ENCODE data around the gene PIP4K2B. TPM values are rescaled to one million over a fixed set of nuclear protein-coding genes. Genes with fewer than 3 reads are reported as not detected.

The PIP4K2B gene
- total and polyA plus RNA-seq, 9 of the 15 experiments (the other 6 are each of a cell fraction or from before 2014, with no cell fraction given) = 3.7 to 29.9 (median 23.0) TPM

DNA sequence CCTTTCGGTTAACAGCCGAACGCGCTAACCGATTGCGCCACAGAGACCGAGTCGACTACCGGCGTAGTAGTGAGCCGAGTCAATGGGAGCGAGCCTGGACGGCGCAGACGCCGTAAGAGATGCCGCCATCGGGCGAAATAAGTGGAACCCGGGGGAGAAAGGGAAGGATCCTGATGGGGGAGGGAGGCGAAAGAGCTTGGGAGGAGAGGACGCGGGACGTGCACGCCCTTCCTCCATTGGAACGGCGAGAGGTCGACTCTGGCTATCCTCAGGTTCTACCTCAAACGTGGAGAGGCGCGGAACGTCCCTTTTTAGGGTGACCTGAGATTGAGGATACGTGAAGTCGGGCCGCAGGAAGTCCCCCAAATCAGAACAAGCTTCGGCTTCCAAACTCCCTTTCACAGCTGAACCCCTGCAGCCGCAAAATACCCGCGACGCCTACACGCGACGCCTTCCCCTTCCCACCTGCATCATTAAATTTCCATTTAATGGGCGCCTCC is 47.5 kb downstream of the PIP4K2B start (continued):
- TF ChIP-seq, protein P1, sequence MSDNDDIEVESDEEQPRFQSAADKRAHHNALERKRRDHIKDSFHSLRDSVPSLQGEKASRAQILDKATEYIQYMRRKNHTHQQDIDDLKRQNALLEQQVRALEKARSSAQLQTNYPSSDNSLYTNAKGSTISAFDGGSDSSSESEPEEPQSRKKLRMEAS (CRISPR knock-in tag; IDR thresholded peaks at IDR 0.05) = no peak
- TF ChIP-seq SNIP1 (IDR thresholded peaks at IDR 0.05; ENCODE audit: low read depth) (no peak), FOXJ2 (tag; IDR thresholded peaks at IDR 0.05) (no peak), XRCC5 (IDR thresholded peaks at IDR 0.05; ENCODE audit: low read depth, low read length) (peak; percentile 67; the same call in 1 of the 2 replicates), CREM (IDR thresholded peaks at IDR 0.05; ENCODE audit: low read depth) (peak; percentile 77), NBN (IDR thresholded peaks at IDR 0.05; ENCODE audit: low read depth) (0 out of 2 replicates have a peak, but pooled peaks have one; percentile 23), TBL1XR1 (IDR thresholded peaks at IDR 0.05; ENCODE audit: low read length in 2 of 2) (0 out of 4 replicates have a peak, but pooled peaks of 1 of the 2 experiments have one; percentile 30), CXXC5 (CRISPR knock-in tag; IDR thresholded peaks at IDR 0.05) (peak; percentile 88), ZNF232 (CRISPR knock-in tag; IDR thresholded peaks at IDR 0.05) (no peak), BRD4 (IDR thresholded peaks at IDR 0.05) (peak; percentile 41; the same call in 1 of the 2 replicates), MXI1 (IDR thresholded peaks at IDR 0.05; ENCODE audit: low read depth, low read length) (0 out of 2 replicates have a peak, but pooled peaks have one; percentile 5), RCOR1 (IDR thresholded peaks at IDR 0.05; ENCODE audit: borderline replicate concordance in 1 of 2, low read depth in 2 of 2, low read length in 2 of 2) (peak in 1 of 2 experiments; percentile 34; a peak in 1 of 4 replicates)
- TF ChIP-seq, protein P2, sequence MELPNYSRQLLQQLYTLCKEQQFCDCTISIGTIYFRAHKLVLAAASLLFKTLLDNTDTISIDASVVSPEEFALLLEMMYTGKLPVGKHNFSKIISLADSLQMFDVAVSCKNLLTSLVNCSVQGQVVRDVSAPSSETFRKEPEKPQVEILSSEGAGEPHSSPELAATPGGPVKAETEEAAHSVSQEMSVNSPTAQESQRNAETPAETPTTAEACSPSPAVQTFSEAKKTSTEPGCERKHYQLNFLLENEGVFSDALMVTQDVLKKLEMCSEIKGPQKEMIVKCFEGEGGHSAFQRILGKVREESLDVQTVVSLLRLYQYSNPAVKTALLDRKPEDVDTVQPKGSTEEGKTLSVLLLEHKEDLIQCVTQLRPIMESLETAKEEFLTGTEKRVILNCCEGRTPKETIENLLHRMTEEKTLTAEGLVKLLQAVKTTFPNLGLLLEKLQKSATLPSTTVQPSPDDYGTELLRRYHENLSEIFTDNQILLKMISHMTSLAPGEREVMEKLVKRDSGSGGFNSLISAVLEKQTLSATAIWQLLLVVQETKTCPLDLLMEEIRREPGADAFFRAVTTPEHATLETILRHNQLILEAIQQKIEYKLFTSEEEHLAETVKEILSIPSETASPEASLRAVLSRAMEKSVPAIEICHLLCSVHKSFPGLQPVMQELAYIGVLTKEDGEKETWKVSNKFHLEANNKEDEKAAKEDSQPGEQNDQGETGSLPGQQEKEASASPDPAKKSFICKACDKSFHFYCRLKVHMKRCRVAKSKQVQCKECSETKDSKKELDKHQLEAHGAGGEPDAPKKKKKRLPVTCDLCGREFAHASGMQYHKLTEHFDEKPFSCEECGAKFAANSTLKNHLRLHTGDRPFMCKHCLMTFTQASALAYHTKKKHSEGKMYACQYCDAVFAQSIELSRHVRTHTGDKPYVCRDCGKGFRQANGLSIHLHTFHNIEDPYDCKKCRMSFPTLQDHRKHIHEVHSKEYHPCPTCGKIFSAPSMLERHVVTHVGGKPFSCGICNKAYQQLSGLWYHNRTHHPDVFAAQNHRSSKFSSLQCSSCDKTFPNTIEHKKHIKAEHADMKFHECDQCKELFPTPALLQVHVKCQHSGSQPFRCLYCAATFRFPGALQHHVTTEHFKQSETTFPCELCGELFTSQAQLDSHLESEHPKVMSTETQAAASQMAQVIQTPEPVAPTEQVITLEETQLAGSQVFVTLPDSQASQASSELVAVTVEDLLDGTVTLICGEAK (IDR thresholded peaks at IDR 0.05) = peak; percentile 88
- TF ChIP-seq, protein P2 (CRISPR knock-in tag; IDR thresholded peaks at IDR 0.05) = no peak
- TF ChIP-seq, protein P3, sequence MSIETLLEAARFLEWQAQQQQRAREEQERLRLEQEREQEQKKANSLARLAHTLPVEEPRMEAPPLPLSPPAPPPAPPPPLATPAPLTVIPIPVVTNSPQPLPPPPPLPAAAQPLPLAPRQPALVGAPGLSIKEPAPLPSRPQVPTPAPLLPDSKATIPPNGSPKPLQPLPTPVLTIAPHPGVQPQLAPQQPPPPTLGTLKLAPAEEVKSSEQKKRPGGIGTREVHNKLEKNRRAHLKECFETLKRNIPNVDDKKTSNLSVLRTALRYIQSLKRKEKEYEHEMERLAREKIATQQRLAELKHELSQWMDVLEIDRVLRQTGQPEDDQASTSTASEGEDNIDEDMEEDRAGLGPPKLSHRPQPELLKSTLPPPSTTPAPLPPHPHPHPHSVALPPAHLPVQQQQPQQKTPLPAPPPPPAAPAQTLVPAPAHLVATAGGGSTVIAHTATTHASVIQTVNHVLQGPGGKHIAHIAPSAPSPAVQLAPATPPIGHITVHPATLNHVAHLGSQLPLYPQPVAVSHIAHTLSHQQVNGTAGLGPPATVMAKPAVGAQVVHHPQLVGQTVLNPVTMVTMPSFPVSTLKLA (conservative IDR thresholded peaks at IDR 0.05) = no peak
- TF ChIP-seq, protein P4, sequence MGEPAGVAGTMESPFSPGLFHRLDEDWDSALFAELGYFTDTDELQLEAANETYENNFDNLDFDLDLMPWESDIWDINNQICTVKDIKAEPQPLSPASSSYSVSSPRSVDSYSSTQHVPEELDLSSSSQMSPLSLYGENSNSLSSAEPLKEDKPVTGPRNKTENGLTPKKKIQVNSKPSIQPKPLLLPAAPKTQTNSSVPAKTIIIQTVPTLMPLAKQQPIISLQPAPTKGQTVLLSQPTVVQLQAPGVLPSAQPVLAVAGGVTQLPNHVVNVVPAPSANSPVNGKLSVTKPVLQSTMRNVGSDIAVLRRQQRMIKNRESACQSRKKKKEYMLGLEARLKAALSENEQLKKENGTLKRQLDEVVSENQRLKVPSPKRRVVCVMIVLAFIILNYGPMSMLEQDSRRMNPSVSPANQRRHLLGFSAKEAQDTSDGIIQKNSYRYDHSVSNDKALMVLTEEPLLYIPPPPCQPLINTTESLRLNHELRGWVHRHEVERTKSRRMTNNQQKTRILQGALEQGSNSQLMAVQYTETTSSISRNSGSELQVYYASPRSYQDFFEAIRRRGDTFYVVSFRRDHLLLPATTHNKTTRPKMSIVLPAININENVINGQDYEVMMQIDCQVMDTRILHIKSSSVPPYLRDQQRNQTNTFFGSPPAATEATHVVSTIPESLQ (CRISPR knock-in tag; IDR thresholded peaks at IDR 0.05) = 0 out of 2 replicates have a peak, but pooled peaks have one; percentile 49
